BLaER1 treated with 17β-estradiol and CSF1 and Interleukin-3, amounts not matched to agents 10 nM and 100 nM (cell line): ENCODE data around the gene MESP1.

Experiments
- H3K27ac ChIP-seq, 11 experiments: shearing (Covaris generic); formaldehyde crosslinking; 2 replicates each; pipeline ENCODE4 v1.8.1; 2022
- H3K27me3 ChIP-seq, 11 experiments: shearing (Covaris generic); formaldehyde crosslinking; 2 replicates each; pipeline ENCODE4 v1.8.1; 2022
- H3K36me3 ChIP-seq, 11 experiments: shearing (Covaris generic); formaldehyde crosslinking; 2 replicates each; pipeline ENCODE4 v1.8.1; 2022
- H3K4me1 ChIP-seq, 10 experiments: shearing (Covaris generic); formaldehyde crosslinking; 2 replicates each; pipeline ENCODE4 v1.8.1; 2022
- H3K4me2 ChIP-seq, 11 experiments: shearing (Covaris generic); formaldehyde crosslinking; 2 replicates each; pipeline ENCODE4 v1.8.1; 2022
- H3K4me3 ChIP-seq, 10 experiments: shearing (Covaris generic); formaldehyde crosslinking; 2 replicates each; pipeline ENCODE4 v1.8.1; 2022
- H3K9ac ChIP-seq, 11 experiments: shearing (Covaris generic); formaldehyde crosslinking; 2 replicates each; pipeline ENCODE4 v1.8.1; 2022
- H3K9me3 ChIP-seq, 11 experiments: shearing (Covaris generic); formaldehyde crosslinking; replicated peaks in 1 of 11; 2 replicates each; pipeline ENCODE4 v1.8.1; 2022
- H4K20me1 ChIP-seq, 11 experiments: shearing (Covaris generic); formaldehyde crosslinking; 2 replicates each; pipeline ENCODE4 v1.8.1; 2022
- Cebpa-rat ChIP-seq, 11 experiments: shearing (Covaris generic); IDR thresholded peaks; 2 replicates each; pipeline ENCODE4 v1.8.1; 2022

The MESP1 gene

GRCh38 chr15:89767411-89767915, 16.4 kb upstream of the MESP1 start:
- Histone ChIP-seq H3K4me1 (peaks cover 0 to 8% (median 0%) of the 10 kb centered on the region in 10 experiments; a peak in 2 of 20 replicates), H3K36me3 (no peaks in the 10 kb centered on the region), H4K20me1 (0 out of 22 replicates have a peak, but pooled peaks cover 0 to 8% (median 0%) of the 10 kb centered on the region in 11 experiments), H3K4me2 (no peak overlapping the region), H3K9me3 (no peaks in the 10 kb centered on the region), H3K9ac (no peak overlapping the region), H3K27ac (no peak overlapping the region), H3K27me3 (no peaks in the 10 kb centered on the region), H3K4me3 (no peak overlapping the region)
- no peak for TF ChIP-seq Cebpa-rat (IDR thresholded peaks at IDR 0.05)

- Histone ChIP-seq H3K27ac (no peak overlapping the region), H4K20me1 (0 out of 22 replicates have a peak, but pooled peaks cover 0 to 8% (median 0%) of the 10 kb centered on the region in 11 experiments), H3K36me3 (no peaks in the 10 kb centered on the region), H3K9me3 (no peaks in the 10 kb centered on the region), H3K4me3 (no peak overlapping the region), H3K4me2 (no peak overlapping the region), H3K4me1 (peaks cover 0 to 8% (median 0%) of the 10 kb centered on the region in 10 experiments; a peak in 2 of 20 replicates), H3K27me3 (no peaks in the 10 kb centered on the region), H3K9ac (no peak overlapping the region)
- no peak for TF ChIP-seq Cebpa-rat (IDR thresholded peaks at IDR 0.05)
These were observed 15.6 kb upstream of the MESP1 start for GRCh38 chr15:89766357-89767311.

GRCh38 chr15:89765694-89766093, 14.6 kb upstream of the MESP1 start:
- H3K4me1 ChIP-seq: peaks cover 0 to 15% (median 6%) of the 10 kb centered on the region in 10 experiments; a peak in 12 of 20 replicates
- H4K20me1 ChIP-seq: 0 out of 22 replicates have a peak, but pooled peaks cover 0 to 8% (median 0%) of the 10 kb centered on the region in 11 experiments
- no peak overlapping the region for H3K4me3 ChIP-seq
- H3K27me3 ChIP-seq: no peaks in the 10 kb centered on the region
- H3K9ac ChIP-seq: no peak overlapping the region
- no peaks in the 10 kb centered on the region for H3K9me3 ChIP-seq
- no peak overlapping the region for H3K27ac ChIP-seq
- no peak overlapping the region for H3K4me2 ChIP-seq
- no peaks in the 10 kb centered on the region for H3K36me3 ChIP-seq
- no peak for TF ChIP-seq Cebpa-rat (IDR thresholded peaks at IDR 0.05)

GRCh38 chr15:89761929-89762328, 10.9 kb upstream of the MESP1 start:
- Histone ChIP-seq H3K9ac (no peak overlapping the region), H3K27me3 (no peaks in the 10 kb centered on the region), H3K4me2 (no peak overlapping the region), H3K36me3 (no peaks in the 10 kb centered on the region), H3K4me1 (peaks cover 0 to 24% (median 7%) of the 10 kb centered on the region in 10 experiments; a peak in 14 of 20 replicates), H3K9me3 (no peaks in the 10 kb centered on the region), H4K20me1 (no peaks in the 10 kb centered on the region; a peak in 1 of 22 replicates), H3K4me3 (no peak overlapping the region), H3K27ac (no peak overlapping the region)
- TF ChIP-seq Cebpa-rat (IDR thresholded peaks at IDR 0.05): no peak

- Histone ChIP-seq H3K9me3 (no peaks in the 10 kb centered on the region), H3K4me3 (no peak overlapping the region), H3K9ac (peak overlapping the region in 1 of 11 experiments; percentile 18; a peak in 1 of 22 replicates), H3K27me3 (no peaks in the 10 kb centered on the region), H3K4me1 (peaks cover 1 to 24% (median 9%) of the 10 kb centered on the region in 10 experiments; a peak in 17 of 20 replicates), H3K36me3 (no peaks in the 10 kb centered on the region), H3K4me2 (peak overlapping the region in 9 of 11 experiments; percentile 4 to 45 (median 19); a peak in 11 of 22 replicates), H3K27ac (no peak overlapping the region), H4K20me1 (no peaks in the 10 kb centered on the region; a peak in 1 of 22 replicates)
- no peak for TF ChIP-seq Cebpa-rat (IDR thresholded peaks at IDR 0.05)
These were observed 10.2 kb upstream of the MESP1 start for GRCh38 chr15:89761009-89761831.

GRCh38 chr15:89760303-89761008, 9.4 kb upstream of the MESP1 start:
- Histone ChIP-seq H3K4me1 (peaks cover 6 to 24% (median 14%) of the 10 kb centered on the region in 10 experiments; a peak in 17 of 20 replicates), H3K9me3 (no peaks in the 10 kb centered on the region), H3K27ac (no peak overlapping the region), H3K9ac (no peak overlapping the region), H4K20me1 (no peaks in the 10 kb centered on the region; a peak in 1 of 22 replicates), H3K4me2 (peak overlapping the region in 5 of 11 experiments; percentile 18 to 50 (median 40); a peak in 8 of 22 replicates), H3K27me3 (no peaks in the 10 kb centered on the region), H3K4me3 (no peak overlapping the region), H3K36me3 (no peaks in the 10 kb centered on the region)
- no peak for TF ChIP-seq Cebpa-rat (IDR thresholded peaks at IDR 0.05)

- Histone ChIP-seq H3K36me3 (no peaks in the 10 kb centered on the region), H4K20me1 (no peaks in the 10 kb centered on the region; a peak in 1 of 22 replicates), H3K4me3 (no peak overlapping the region), H3K4me2 (peak overlapping the region in 3 of 11 experiments; percentile 27 to 50 (median 41); a peak in 6 of 22 replicates), H3K4me1 (peaks cover 6 to 24% (median 14%) of the 10 kb centered on the region in 10 experiments; a peak in 17 of 20 replicates), H3K9me3 (no peaks in the 10 kb centered on the region), H3K9ac (no peak overlapping the region), H3K27me3 (no peaks in the 10 kb centered on the region), H3K27ac (no peak overlapping the region)
- TF ChIP-seq Cebpa-rat (IDR thresholded peaks at IDR 0.05): no peak
These were observed 8.8 kb upstream of the MESP1 start for GRCh38 chr15:89759835-89760234.

GRCh38 chr15:89758981-89759380, 7.9 kb upstream of the MESP1 start:
- Histone ChIP-seq H3K9ac (peak overlapping the region in 2 of 11 experiments; percentile 3 to 29; a peak in 1 of 22 replicates), H3K4me1 (peaks cover 6 to 22% (median 14%) of the 10 kb centered on the region in 10 experiments; a peak in 17 of 20 replicates), H3K27ac (no peak overlapping the region), H4K20me1 (no peaks in the 10 kb centered on the region; a peak in 1 of 22 replicates), H3K36me3 (no peaks in the 10 kb centered on the region), H3K4me3 (no peak overlapping the region), H3K9me3 (no peaks in the 10 kb centered on the region), H3K4me2 (no peak overlapping the region), H3K27me3 (no peaks in the 10 kb centered on the region)
- TF ChIP-seq Cebpa-rat (IDR thresholded peaks at IDR 0.05): no peak
